H9 (cell line): ENCODE measurements around the gene TMBIM1. TPM values are rescaled to one million over a fixed set of nuclear protein-coding genes. Genes with fewer than 3 reads are reported as not detected.

Source experiments
- DNase-seq: peaks from one replicate; pipeline ENCODE4 v3.0.0-alpha.2; 2017
- H2AFZ ChIP-seq: one replicate; pipeline ENCODE4 v1.6.1; 2013; ENCODE audit warnings: mild to moderate bottlenecking, low read length, control low read depth, moderate library complexity
- H2AK5ac ChIP-seq: 2 replicates; pipeline ENCODE4 v1.6.1; 2013; ENCODE audit warnings: low read length, control low read depth, mixed read lengths; ENCODE audit not compliant: insufficient read length
- H2BK120ac ChIP-seq: one replicate; pipeline ENCODE4 v1.6.1; 2013; ENCODE audit warnings: low read depth, mild to moderate bottlenecking, low read length, control low read depth, inconsistent platforms; ENCODE audit not compliant: poor library complexity, severe bottlenecking
- H2BK12ac ChIP-seq: 2 replicates; pipeline ENCODE4 v1.6.1; 2013; ENCODE audit warnings: low read length, control low read depth, mixed read lengths, low read depth; ENCODE audit not compliant: insufficient read length
- H2BK15ac ChIP-seq: 2 replicates; pipeline ENCODE4 v1.6.1; 2013; ENCODE audit warnings: low read depth, low read length, control low read depth
- H2BK20ac ChIP-seq: one replicate; pipeline ENCODE4 v1.6.1; 2013; ENCODE audit warnings: low read depth, mild to moderate bottlenecking, low read length, control low read depth, inconsistent platforms; ENCODE audit not compliant: poor library complexity, severe bottlenecking
- H2BK5ac ChIP-seq: 2 replicates; pipeline ENCODE4 v1.6.1; 2013; ENCODE audit warnings: low read length, control low read depth, mixed read lengths; ENCODE audit not compliant: insufficient read length
- H3K14ac ChIP-seq: 2 replicates; pipeline ENCODE4 v1.6.1; 2013; ENCODE audit warnings: low read length, control low read depth; ENCODE audit not compliant: insufficient read depth
- H3K18ac ChIP-seq: 2 replicates; pipeline ENCODE4 v1.6.1; 2013; ENCODE audit warnings: low read depth, mild to moderate bottlenecking, mixed read lengths, low read length, control low read depth; ENCODE audit not compliant: insufficient read length
- H3K23ac ChIP-seq: 2 replicates; pipeline ENCODE4 v1.6.1; 2013; ENCODE audit warnings: low read length, control low read depth, mixed read lengths, low read depth; ENCODE audit not compliant: insufficient read length
- H3K23me2 ChIP-seq: 2 replicates; pipeline ENCODE4 v1.6.1; 2013; ENCODE audit warnings: low read depth, mild to moderate bottlenecking, mixed read lengths, low read length, control low read depth; ENCODE audit not compliant: insufficient read length, poor library complexity, severe bottlenecking
- H3K27ac ChIP-seq: 2 replicates; pipeline ENCODE4 v1.5.1; 2013; ENCODE audit warnings: low read length, control low read depth, mixed read lengths, low read depth; ENCODE audit not compliant: insufficient read length
- H3K27me3 ChIP-seq: 2 replicates; pipeline ENCODE4 v1.6.1; 2013; ENCODE audit warnings: low read length, control low read depth, inconsistent platforms; ENCODE audit not compliant: insufficient read depth
- H3K4ac ChIP-seq: 2 replicates; pipeline ENCODE4 v1.6.1; 2013; ENCODE audit warnings: low read depth, mild to moderate bottlenecking, control low read depth, inconsistent platforms, low read length, moderate library complexity
- H3K4me1 ChIP-seq: 2 replicates; pipeline ENCODE4 v1.6.1; 2013; ENCODE audit warnings: low read length, control low read depth, inconsistent platforms; ENCODE audit not compliant: insufficient read depth
- H3K4me2 ChIP-seq: 2 replicates; pipeline ENCODE4 v1.6.1; 2013; ENCODE audit warnings: low read length, control low read depth, mixed read lengths; ENCODE audit not compliant: insufficient read length, insufficient read depth
- H3K56ac ChIP-seq: 2 replicates; pipeline ENCODE4 v1.6.1; 2013; ENCODE audit warnings: low read depth, mild to moderate bottlenecking, mixed read lengths, low read length, control low read depth; ENCODE audit not compliant: insufficient read length
- H3K79me1 ChIP-seq: 2 replicates; pipeline ENCODE4 v1.6.1; 2013; ENCODE audit warnings: low read depth, mild to moderate bottlenecking, moderate library complexity, low read length, control low read depth, inconsistent platforms; ENCODE audit not compliant: insufficient read depth, poor library complexity, severe bottlenecking
- H3K79me2 ChIP-seq: 2 replicates; pipeline ENCODE4 v1.6.1; 2013; ENCODE audit warnings: low read length, control low read depth, inconsistent platforms; ENCODE audit not compliant: insufficient read depth
- H3K9ac ChIP-seq: 2 replicates; pipeline ENCODE4 v1.6.1; 2013; ENCODE audit warnings: low read length, control low read depth, mixed read lengths; ENCODE audit not compliant: insufficient read length; ENCODE audit errors: extremely low read depth
- H3K9me3 ChIP-seq: one replicate; pipeline ENCODE4 v1.6.1; 2013; ENCODE audit warnings: low read depth, low read length, inconsistent platforms; ENCODE audit not compliant: control insufficient read depth
- H3T11ph ChIP-seq: one replicate; pipeline ENCODE4 v1.6.1; 2013; ENCODE audit warnings: mild to moderate bottlenecking, low read length, control low read depth, inconsistent platforms
- H4K20me1 ChIP-seq: one replicate; pipeline ENCODE4 v1.6.1; 2013; ENCODE audit not compliant: control insufficient read depth, insufficient read length, insufficient read depth
- H4K5ac ChIP-seq: 2 replicates; pipeline ENCODE4 v1.6.1; 2013; ENCODE audit warnings: low read depth, mild to moderate bottlenecking, mixed read lengths, low read length, control low read depth; ENCODE audit not compliant: insufficient read length
- H4K8ac ChIP-seq: replicated peaks from 2 replicates; pipeline ENCODE4 v1.6.1; 2013; ENCODE audit warnings: low read length, control low read depth, mixed read lengths, low read depth; ENCODE audit not compliant: insufficient read length
- H4K91ac ChIP-seq: 2 replicates; pipeline ENCODE4 v1.6.1; 2013; ENCODE audit warnings: low read depth, mild to moderate bottlenecking, moderate library complexity, mixed read lengths, low read length, control low read depth; ENCODE audit not compliant: insufficient read length
- H3K27ac Mint-ChIP-seq, 3 experiments: 2 replicates in 2 of 3; 3 replicates in 1 of 3; pipeline ENCODE4 v1.8.0; 2020 to 2021; ENCODE audit warnings: mixed read lengths in 3 of 3, mild to moderate bottlenecking in 1 of 3, moderate library complexity in 1 of 3
- H3K27me3 Mint-ChIP-seq: 2 replicates; pipeline ENCODE4 v1.8.0; 2021; ENCODE audit warnings: low read depth, mild to moderate bottlenecking, moderate library complexity, mixed read lengths
- H3K36me3 Mint-ChIP-seq, 3 experiments: 2 replicates in 2 of 3; 3 replicates in 1 of 3; pipeline ENCODE4 v1.8.0; 2020 to 2021; ENCODE audit warnings: low read depth in 3 of 3, mixed read lengths in 3 of 3; ENCODE audit not compliant: insufficient read depth in 1 of 3
- H3K4me1 Mint-ChIP-seq, 2 experiments: 2 replicates each; pipeline ENCODE4 v1.8.0; 2020; ENCODE audit warnings: mixed read lengths in 2 of 2
- H3K4me3 Mint-ChIP-seq, 2 experiments: 2 replicates in 1 of 2; 3 replicates in 1 of 2; pipeline ENCODE4 v1.8.0; 2020 to 2021; ENCODE audit warnings: mild to moderate bottlenecking in 2 of 2, mixed read lengths in 2 of 2, moderate library complexity in 1 of 2
- H3K9me3 Mint-ChIP-seq, 2 experiments: 2 replicates in 1 of 2; 3 replicates in 1 of 2; pipeline ENCODE4 v1.8.0; 2020; ENCODE audit warnings: mild to moderate bottlenecking in 2 of 2, mixed read lengths in 2 of 2, moderate library complexity in 1 of 2
- WGBS: extraction: QIAGEN DNeasy Blood & Tissue Kit; methylation state at CpG from one replicate; pipeline ENCODE4 v1.1.7; 2013; ENCODE audit warnings: missing lambda C conversion rate, low lambda C conversion rate, mixed read lengths; ENCODE audit not compliant: insufficient read length; ENCODE audit errors: extremely low coverage; 5-methylcytosine and 5-hydroxymethylcytosine counted together
- total RNA-seq: library from RNA; stranded (reverse); gene quantifications from 2 replicates; pipeline ENCODE4 v1.2.1, GENCODE V29; 2021
- TF ChIP-seq, protein P1 (sequence below): fragments of 200-600 bp; sonication (generic); conservative IDR thresholded peaks from 3 replicates; pipeline ENCODE4 v1.8.0; 2021; ENCODE audit warnings: antibody characterized with exemption, mild to moderate bottlenecking

Gene TMBIM1
- total RNA-seq, 1 experiment from 2014 or later: 17.4 TPM

- no peak overlapping the region for H3T11ph ChIP-seq
These were observed 14.4 kb downstream of the TMBIM1 start for GRCh38 chr2:218277921-218278320.

More at GRCh38 chr2:218277921-218278320, 14.4 kb downstream of the TMBIM1 start:
- H3K4me1 ChIP-seq: no peaks in the 10 kb centered on the region
- no peak overlapping the region for H2BK120ac ChIP-seq
- H3K36me3 Mint-ChIP-seq: peaks cover 5 to 50% (median 44%) of the 10 kb centered on the region in 3 experiments
- no peak overlapping the region for H3K18ac ChIP-seq
- no peak overlapping the region for H3K9ac ChIP-seq
- no peak overlapping the region for H3K14ac ChIP-seq
- peaks cover 0 to 2% of the 10 kb centered on the region in 2 experiments; a peak in 1 of 4 replicates for H3K4me1 Mint-ChIP-seq
- H3K27me3 Mint-ChIP-seq: no peaks in the 10 kb centered on the region
- H2BK5ac ChIP-seq: no peak overlapping the region
- H2BK15ac ChIP-seq: no peak overlapping the region
- no peak overlapping the region for H3K27ac ChIP-seq
- no peaks in the 10 kb centered on the region for H3K79me1 ChIP-seq
- no CpG with 5 or more reads among the region's 7 CpGs for WGBS
- TF ChIP-seq, protein P1, sequence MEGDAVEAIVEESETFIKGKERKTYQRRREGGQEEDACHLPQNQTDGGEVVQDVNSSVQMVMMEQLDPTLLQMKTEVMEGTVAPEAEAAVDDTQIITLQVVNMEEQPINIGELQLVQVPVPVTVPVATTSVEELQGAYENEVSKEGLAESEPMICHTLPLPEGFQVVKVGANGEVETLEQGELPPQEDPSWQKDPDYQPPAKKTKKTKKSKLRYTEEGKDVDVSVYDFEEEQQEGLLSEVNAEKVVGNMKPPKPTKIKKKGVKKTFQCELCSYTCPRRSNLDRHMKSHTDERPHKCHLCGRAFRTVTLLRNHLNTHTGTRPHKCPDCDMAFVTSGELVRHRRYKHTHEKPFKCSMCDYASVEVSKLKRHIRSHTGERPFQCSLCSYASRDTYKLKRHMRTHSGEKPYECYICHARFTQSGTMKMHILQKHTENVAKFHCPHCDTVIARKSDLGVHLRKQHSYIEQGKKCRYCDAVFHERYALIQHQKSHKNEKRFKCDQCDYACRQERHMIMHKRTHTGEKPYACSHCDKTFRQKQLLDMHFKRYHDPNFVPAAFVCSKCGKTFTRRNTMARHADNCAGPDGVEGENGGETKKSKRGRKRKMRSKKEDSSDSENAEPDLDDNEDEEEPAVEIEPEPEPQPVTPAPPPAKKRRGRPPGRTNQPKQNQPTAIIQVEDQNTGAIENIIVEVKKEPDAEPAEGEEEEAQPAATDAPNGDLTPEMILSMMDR: no peak
- H2AFZ ChIP-seq: no peak overlapping the region
- no peak overlapping the region for H3K27ac Mint-ChIP-seq
- H3K4me3 Mint-ChIP-seq: no peak overlapping the region
- no peak overlapping the region for H2AK5ac ChIP-seq
- H3K4ac ChIP-seq: no peak overlapping the region
- H2BK12ac ChIP-seq: no peak overlapping the region
- H4K20me1 ChIP-seq: no peaks in the 10 kb centered on the region
- no peak overlapping the region for H4K91ac ChIP-seq
- no peaks in the 10 kb centered on the region for H3K27me3 ChIP-seq
- H2BK20ac ChIP-seq: no peak overlapping the region
- no peak for DNase-seq
- no peaks in the 10 kb centered on the region for H3K9me3 ChIP-seq
- H3K56ac ChIP-seq: no peak overlapping the region
- no peak overlapping the region for H4K5ac ChIP-seq
- no peaks in the 10 kb centered on the region for H3K79me2 ChIP-seq
- no peaks in the 10 kb centered on the region for H3K23me2 ChIP-seq
- H4K8ac ChIP-seq: no peak overlapping the region
- no peak overlapping the region for H3K23ac ChIP-seq
- H3K4me2 ChIP-seq: no peak overlapping the region
- no peaks in the 10 kb centered on the region; a peak in 1 of 5 replicates for H3K9me3 Mint-ChIP-seq
